Glutamatergic neuron (in vitro differentiated cells): ENCODE data around the gene MSX1. TPM values are rescaled to one million over a fixed set of nuclear protein-coding genes. Genes with fewer than 3 reads are reported as not detected.
"Not testable (repeated sequence)": the region's sequence is repeated elsewhere in the genome, so short reads cannot be mapped to it uniquely, and the experiment has no call there.

ENCODE experiments used
- DNase-seq: peaks from one replicate; pipeline ENCODE4 v3.0.0; 2022
- H3K27ac Mint-ChIP-seq: one replicate; pipeline ENCODE4 v1.8.0; 2020; ENCODE audit warnings: mild to moderate bottlenecking, mixed read lengths, inconsistent platforms; ENCODE audit not compliant: unreplicated experiment
- H3K27me3 Mint-ChIP-seq: one replicate; pipeline ENCODE4 v1.8.0; 2020; ENCODE audit warnings: mild to moderate bottlenecking, moderate library complexity, mixed read lengths, inconsistent platforms; ENCODE audit not compliant: unreplicated experiment
- H3K36me3 Mint-ChIP-seq: one replicate; pipeline ENCODE4 v1.8.0; 2020; ENCODE audit warnings: mild to moderate bottlenecking, mixed read lengths, inconsistent platforms; ENCODE audit not compliant: unreplicated experiment
- H3K4me1 Mint-ChIP-seq: one replicate; pipeline ENCODE4 v1.8.0; 2020; ENCODE audit warnings: mild to moderate bottlenecking, low read depth, mixed read lengths, inconsistent platforms; ENCODE audit not compliant: unreplicated experiment
- H3K4me3 Mint-ChIP-seq: one replicate; pipeline ENCODE4 v1.8.0; 2020; ENCODE audit warnings: mild to moderate bottlenecking, mixed read lengths, inconsistent platforms; ENCODE audit not compliant: unreplicated experiment
- H3K9me3 Mint-ChIP-seq: one replicate; pipeline ENCODE4 v1.8.0; 2020; ENCODE audit warnings: mild to moderate bottlenecking, moderate library complexity, mixed read lengths, inconsistent platforms; ENCODE audit not compliant: unreplicated experiment
- CTCF ChIP-seq: fragments of 200-600 bp; sonication (generic); IDR thresholded peaks from one replicate; pipeline ENCODE4 v1.5.0; 2021; ENCODE audit not compliant: partially characterized antibody, unreplicated experiment
- total RNA-seq: library from RNA; stranded (reverse); fragmentation: NEBNext Ultra II Directional; extraction: Animal tissue kit (Norgen Biotek cat#: 25700); gene quantifications from one replicate; pipeline ENCODE4 v1.2.1, GENCODE V29; 2021; ENCODE audit not compliant: unreplicated experiment

Gene MSX1
- total RNA-seq, 1 donor from 2014 or later: 0.22 TPM

- H3K4me3 Mint-ChIP-seq: no peak overlapping the region
- H3K4me1 Mint-ChIP-seq: no peaks in the 10 kb centered on the region
- peak; percentile 73 for DNase-seq
- peaks cover 15% of the 10 kb centered on the region for H3K36me3 Mint-ChIP-seq
- no peak for TF ChIP-seq CTCF
- peaks cover 13% of the 10 kb centered on the region for H3K27me3 Mint-ChIP-seq
- peaks cover 8% of the 10 kb centered on the region for H3K9me3 Mint-ChIP-seq
- H3K27ac Mint-ChIP-seq: peak overlapping the region; percentile 15
Observed at GRCh38 chr4:4818415-4819212, 40.9 kb upstream of the MSX1 start.

DNA sequence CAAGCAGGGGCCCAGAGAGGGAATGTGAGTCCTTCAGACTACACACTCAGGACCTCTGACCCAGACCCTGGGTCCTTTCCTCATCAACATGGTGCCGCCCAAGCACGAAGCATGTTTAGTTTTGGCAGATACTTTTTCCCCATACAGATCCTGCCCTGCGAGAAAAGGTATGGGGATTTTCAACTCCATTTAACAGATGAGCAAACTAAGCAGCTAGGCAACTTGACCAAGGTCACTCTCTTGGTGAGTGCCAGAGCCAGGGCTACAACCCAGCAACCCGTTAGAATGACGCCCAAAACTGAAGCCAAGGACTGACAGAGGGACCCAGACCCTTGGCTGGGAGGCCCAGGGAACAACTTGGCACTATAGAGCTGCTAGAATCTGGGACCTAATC is 40.3 kb upstream of the MSX1 start:
- peaks cover 11% of the 10 kb centered on the region for H3K27me3 Mint-ChIP-seq
- DNase-seq: no peak
- peaks cover 15% of the 10 kb centered on the region for H3K36me3 Mint-ChIP-seq
- H3K4me1 Mint-ChIP-seq: no peaks in the 10 kb centered on the region
- TF ChIP-seq CTCF: no peak
- no peak overlapping the region for H3K27ac Mint-ChIP-seq
- H3K9me3 Mint-ChIP-seq: peaks cover 8% of the 10 kb centered on the region
- no peak overlapping the region for H3K4me3 Mint-ChIP-seq

DNA sequence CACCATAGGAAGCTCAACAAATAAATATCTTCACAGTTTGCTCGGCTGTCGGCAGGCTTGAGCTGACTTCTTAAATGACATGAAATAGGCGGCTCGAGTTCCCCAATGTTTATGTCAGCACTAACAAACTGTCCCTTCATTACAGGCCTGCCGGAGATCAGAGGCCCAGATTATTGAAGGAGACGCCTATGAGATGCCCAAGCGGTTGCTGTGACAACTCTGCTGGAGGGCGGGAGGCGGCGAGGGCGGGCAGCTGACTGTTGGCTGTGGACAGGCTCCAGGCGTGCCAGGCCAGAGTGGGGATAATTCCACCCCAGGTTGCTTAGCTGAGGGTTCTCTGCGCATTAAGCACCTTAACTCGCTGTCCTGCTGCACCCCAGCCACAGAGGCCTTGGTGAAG is 39.2 kb upstream of the MSX1 start:
- no peak for TF ChIP-seq CTCF
- DNase-seq: no peak
- H3K27me3 Mint-ChIP-seq: peaks cover 9% of the 10 kb centered on the region
- H3K36me3 Mint-ChIP-seq: peaks cover 15% of the 10 kb centered on the region
- H3K9me3 Mint-ChIP-seq: peaks cover 8% of the 10 kb centered on the region
- H3K27ac Mint-ChIP-seq: no peak overlapping the region
- H3K4me3 Mint-ChIP-seq: no peak overlapping the region
- no peaks in the 10 kb centered on the region for H3K4me1 Mint-ChIP-seq

DNA sequence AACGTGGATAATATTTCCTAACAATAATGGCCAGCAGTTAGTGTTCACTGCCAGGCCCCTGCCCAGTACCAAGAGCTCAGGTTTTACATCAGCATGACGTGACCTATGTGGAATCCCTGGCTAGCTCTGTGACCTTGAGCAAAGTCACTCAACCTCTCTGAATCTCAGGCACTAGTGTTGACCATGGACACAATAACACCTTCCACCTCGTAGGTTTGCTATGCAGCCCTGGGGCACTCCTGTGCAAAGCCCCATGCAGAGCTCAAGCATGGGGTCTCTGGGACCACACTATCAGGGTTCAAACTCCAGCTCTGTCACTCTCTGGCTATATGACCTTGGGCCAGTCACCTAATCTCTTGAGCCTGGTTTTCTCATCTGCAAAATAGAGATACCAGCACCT is 38.7 kb upstream of the MSX1 start:
- H3K4me1 Mint-ChIP-seq: no peaks in the 10 kb centered on the region
- peaks cover 9% of the 10 kb centered on the region for H3K27me3 Mint-ChIP-seq
- DNase-seq: no peak
- TF ChIP-seq CTCF: no peak
- H3K4me3 Mint-ChIP-seq: no peak overlapping the region
- H3K9me3 Mint-ChIP-seq: peaks cover 8% of the 10 kb centered on the region
- H3K36me3 Mint-ChIP-seq: peaks cover 15% of the 10 kb centered on the region
- H3K27ac Mint-ChIP-seq: no peak overlapping the region

DNA sequence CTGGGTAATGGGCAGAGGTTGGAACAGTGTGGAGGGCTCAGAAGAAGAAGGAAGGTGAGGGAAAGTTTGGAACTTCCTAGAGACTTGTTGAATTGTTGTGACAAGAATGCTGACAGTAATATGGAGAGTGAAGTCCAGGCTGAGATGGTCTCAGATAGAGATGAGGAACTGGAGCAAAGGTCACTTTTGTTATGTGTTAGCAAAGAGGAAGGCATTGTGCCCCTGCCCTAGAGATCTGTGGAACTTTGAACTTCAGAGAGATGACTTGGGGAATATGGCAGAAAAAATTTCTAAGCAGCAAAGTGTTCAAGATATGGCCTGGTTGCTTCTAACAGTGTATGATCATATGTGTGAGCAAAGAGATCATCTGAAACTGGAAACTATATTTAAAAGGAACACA is 37.9 kb upstream of the MSX1 start:
- H3K36me3 Mint-ChIP-seq: peaks cover 15% of the 10 kb centered on the region
- no peak overlapping the region for H3K27ac Mint-ChIP-seq
- peaks cover 13% of the 10 kb centered on the region for H3K27me3 Mint-ChIP-seq
- peaks cover 11% of the 10 kb centered on the region for H3K9me3 Mint-ChIP-seq
- no peaks in the 10 kb centered on the region for H3K4me1 Mint-ChIP-seq
- no peak for DNase-seq
- no peak overlapping the region for H3K4me3 Mint-ChIP-seq
- TF ChIP-seq CTCF: no peak

- Mint-ChIP-seq H3K9me3 (peaks cover 11% of the 10 kb centered on the region), H3K36me3 (peaks cover 15% of the 10 kb centered on the region), H3K27me3 (peaks cover 10% of the 10 kb centered on the region)
- H3K4me3 Mint-ChIP-seq, H3K27ac Mint-ChIP-seq, DNase-seq, H3K4me1 Mint-ChIP-seq: not testable (repeated sequence)
Observed at GRCh38 chr4:4822286-4822685, 37.2 kb upstream of the MSX1 start.
